Activated T-cell treated with anti-CD3 and anti-CD28 coated beads for 24 hours (primary cell): ENCODE measurements around the gene STXBP5L.
"Not testable (repeated sequence)": the region's sequence is repeated elsewhere in the genome, so short reads cannot be mapped to it uniquely, and the experiment has no call there.

Experiments
- DNase-seq: peaks from one replicate; pipeline ENCODE4 v3.0.0-alpha.2; 2020; ENCODE audit warnings: low read depth

Gene STXBP5L

GRCh38 chr3:120908030-120908794 is at the start of gene STXBP5L:
Gene STXBP5L, plus strand, starts transcription at chr3:120908205. Its CDS starts 1,374 bp downstream, at chr3:120909579.
- DNase-seq: peak; percentile 45

DNA sequence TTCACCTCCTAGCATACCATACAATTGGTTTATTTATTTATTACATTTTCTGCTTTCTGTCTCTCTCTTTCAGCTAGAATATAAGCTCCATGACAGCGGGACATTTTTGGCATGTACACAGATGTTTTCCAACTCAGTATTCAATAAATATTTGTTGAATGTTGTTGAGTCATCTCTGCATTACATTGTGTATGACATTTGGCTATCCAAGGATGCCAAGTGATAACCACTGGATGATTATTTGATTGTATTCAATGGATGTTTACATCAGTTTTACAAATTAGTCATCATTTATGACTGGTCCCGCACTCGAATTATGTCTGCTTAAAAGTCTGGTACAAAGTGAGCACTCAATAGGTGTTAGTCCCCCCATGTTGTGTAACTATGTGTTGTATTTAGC is 49.5 kb upstream of the STXBP5L start:
- DNase-seq: no peak

GRCh38 chr3:120864541-120864940 is 43.5 kb upstream of the STXBP5L start:
- no peak for DNase-seq

- no peak for DNase-seq
Observed at GRCh38 chr3:120875507-120875906, 32.5 kb upstream of the STXBP5L start.

DNA sequence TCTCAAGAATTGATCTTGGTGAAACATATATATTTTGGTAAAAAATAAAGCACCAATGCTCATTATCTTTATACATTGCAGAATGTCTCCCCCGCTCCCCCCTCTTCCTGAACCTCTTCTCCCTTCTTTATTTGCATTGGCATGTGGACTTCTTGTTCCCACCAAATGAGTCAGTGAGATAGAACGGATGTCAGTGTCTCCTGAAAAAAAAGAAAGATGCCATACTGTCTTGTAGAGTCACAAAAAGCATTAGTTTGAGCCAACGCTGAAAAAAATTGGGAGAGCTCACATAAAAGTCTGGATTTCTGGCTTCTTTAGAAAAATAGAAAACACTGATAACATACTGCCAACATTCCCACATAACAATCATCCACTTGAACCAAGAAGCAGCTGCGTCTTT is 32.0 kb upstream of the STXBP5L start:
- no peak for DNase-seq

DNA sequence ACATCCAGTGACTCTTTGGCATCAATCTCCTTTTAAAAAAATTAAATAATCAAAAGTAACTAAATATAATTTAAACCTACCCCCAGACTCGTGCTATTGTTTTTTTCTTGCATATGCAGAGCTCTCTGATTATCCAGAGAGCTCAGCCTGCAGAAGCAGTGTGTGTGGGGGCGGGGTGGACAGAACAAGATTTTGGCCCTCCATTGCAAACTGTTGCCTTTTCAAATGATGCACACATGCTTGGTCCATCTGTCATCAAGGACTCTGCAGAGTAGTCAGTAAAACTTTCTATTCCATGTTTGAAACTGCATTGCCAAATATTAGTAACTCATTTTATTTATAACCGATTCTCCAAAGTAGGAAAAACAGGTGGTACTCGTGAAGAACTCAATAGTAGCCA is 28.6 kb upstream of the STXBP5L start:
- no peak for DNase-seq

DNA sequence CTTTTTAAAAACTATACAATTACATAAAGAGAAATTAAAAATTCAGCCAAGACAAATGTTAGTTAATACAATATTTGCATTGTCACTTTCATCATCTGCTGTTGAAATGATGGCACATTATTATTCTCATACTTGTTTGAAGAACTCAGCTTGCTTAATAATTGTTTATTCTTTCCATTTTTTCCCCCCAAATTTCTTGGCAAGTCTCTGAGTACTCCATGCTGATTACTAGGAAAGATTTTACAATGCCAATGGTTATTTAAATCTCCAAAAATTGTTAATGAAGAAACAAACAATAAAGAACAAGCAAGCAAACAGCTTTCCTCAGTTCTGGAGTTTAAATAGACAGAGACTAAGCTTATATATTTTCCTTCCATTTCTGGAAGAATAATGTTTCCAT is 15.1 kb upstream of the STXBP5L start:
- no peak for DNase-seq

DNA sequence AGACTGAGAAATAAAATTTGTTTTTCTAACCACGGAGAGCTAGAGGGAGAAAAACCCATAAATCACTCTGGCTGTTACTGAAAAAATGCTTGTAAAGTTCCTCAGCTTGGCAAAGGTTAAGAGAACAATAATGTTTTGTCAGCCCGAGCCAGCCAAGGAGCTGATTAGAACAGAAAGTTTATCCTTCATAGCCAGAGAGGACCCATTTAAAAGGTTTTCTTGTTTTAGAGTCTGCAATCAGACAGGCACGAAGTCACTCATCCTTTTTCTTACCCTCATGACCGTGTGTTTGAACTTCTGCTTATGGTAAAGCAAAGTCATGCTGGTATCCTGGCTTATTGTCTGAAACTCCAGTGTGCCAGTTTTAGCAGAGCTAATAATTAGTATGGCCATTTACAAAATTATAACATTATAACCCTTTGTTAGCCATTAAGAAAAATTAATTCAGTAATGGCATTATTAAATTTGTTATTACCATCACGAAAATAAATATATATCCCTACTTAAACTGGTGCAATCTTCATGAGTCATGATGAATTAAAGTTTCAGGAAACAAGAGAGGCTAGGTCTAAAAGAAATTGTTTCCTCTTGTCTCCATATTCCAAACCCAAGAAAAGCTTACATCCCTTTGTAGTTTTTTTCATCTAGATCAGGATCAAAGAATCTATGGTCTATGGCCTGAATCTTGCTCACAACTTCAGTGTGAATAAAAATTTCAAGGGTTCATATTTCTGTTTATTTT is 13.5 kb upstream of the STXBP5L start:
- DNase-seq: no peak

DNA sequence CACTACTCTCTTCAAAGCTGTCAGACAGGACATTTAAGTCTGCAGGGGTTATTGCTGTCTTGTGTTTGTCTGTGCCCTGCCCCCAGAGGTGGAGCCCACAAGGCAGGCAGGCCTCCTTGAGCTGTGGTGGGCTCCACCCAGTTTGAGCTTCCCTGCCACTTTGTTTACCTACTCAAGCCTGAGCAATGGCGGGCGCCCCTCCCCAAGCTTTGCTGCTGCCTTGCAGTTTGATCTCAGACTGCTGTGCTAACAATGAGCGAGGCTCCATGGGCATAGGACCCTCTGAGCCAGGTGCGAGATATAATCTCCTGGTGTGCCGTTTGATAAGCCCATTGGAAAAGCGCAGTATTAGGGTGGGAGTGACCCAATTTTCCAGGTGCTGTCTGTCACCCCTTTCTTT is 6.3 kb upstream of the STXBP5L start:
- DNase-seq: not testable (repeated sequence)

DNA sequence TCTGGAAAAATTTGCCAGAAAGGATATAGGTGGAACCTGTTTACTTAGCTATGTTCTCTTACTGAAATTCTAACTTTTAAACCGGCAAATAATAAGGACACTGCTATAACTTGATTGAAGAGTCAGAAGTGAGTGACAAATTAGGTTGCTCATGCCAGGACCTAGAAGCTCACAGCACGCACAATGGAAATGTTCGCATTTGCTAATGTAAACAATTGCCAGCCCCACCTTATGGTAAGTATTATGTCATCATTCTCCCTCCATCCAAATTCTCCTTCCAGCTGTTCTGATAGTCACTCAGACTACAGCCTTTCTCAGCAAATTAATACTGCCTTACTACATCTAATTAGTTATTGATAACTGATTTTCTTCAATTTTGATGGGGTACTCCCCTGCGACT is 4.8 kb upstream of the STXBP5L start:
- DNase-seq: no peak

- DNase-seq: no peak
Observed at GRCh38 chr3:120907659-120908029, 361 bp upstream of the STXBP5L start.

DNA sequence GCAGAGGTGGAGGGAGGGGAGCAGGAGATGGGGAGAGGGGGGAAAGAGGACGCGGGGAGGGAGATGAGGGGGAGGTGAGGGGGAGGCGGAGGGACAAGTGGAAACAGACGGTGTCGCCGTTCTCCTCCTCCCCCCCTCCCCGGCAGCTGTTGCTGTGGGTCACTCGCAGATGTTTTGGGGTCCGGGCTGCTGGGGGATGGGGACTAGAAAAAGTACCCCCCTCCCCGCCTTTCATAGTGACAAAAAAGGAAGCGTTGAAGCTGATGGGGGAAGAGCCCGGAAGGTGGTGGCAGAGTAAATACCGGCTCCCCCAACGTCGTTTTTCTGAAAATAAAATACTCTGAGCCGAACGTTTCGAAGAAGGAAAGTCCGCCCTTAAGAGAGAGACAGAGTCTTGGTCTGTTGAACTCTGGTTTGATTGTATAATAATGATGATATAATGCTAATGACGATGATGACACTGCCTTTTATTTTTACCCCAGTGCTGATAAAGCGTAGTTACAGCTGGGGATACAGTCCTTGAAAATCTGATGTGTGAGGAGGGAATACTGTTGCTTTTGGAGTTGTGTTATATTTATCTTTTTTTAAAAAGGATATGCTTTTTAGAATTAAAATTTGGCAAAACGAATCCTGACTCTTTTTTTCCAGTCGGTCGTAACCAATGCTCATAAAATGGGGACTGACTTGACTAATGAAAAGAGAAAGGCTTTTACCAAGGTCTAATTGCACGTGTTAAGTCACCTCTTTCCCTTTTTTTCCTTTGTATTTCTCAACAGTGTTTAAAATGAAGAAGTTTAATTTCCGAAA is 993 bp downstream of the STXBP5L start:
- no peak for DNase-seq

DNA sequence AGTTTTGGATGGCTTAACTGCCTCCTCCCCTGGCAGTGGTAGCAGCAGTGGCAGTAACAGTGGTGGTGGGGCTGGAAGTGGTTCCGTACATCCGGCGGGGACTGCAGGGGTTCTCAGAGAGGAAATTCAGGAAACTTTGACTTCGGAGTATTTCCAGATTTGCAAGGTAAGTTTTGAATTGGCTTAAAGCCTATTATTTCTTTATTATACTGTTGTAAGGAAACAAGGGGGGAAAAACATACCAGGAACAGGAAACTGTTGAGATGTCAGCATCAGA is 1.5 kb downstream of the STXBP5L start:
- DNase-seq: no peak

DNA sequence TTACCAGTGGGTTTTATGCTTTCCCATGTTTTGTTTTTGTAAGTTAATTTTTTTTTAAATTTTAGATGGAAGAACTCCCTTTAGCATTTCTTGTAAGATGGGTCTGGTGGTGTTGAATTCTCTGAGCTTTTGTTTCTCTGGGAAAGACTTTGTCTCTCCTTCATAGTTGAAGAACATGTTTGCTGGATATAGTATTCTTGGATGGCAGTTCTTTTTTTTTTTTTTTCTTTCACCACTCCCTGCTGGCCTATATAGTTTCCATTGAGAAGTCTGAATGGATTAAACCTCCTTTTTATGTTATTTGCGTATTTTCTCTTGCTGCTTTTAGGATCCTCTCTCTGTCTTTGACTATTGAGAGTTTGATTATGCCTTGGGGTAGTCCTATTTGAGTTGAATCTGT is 18.1 kb downstream of the STXBP5L start:
- no peak for DNase-seq

GRCh38 chr3:120928991-120929390 is 21.0 kb downstream of the STXBP5L start:
- no peak for DNase-seq

GRCh38 chr3:120931593-120931992 is 23.6 kb downstream of the STXBP5L start:
- DNase-seq: no peak

GRCh38 chr3:120956143-120956542 is 48.1 kb downstream of the STXBP5L start:
- DNase-seq: no peak

- DNase-seq: no peak
Observed at GRCh38 chr3:120982608-120983320, 74.8 kb downstream of the STXBP5L start.

GRCh38 chr3:120983321-120983665 is 75.3 kb downstream of the STXBP5L start:
- no peak for DNase-seq

- no peak for DNase-seq
Observed at GRCh38 chr3:120983841-120984240, 75.8 kb downstream of the STXBP5L start.

- DNase-seq: no peak
Observed at GRCh38 chr3:120985242-120985641, 77.2 kb downstream of the STXBP5L start.

DNA sequence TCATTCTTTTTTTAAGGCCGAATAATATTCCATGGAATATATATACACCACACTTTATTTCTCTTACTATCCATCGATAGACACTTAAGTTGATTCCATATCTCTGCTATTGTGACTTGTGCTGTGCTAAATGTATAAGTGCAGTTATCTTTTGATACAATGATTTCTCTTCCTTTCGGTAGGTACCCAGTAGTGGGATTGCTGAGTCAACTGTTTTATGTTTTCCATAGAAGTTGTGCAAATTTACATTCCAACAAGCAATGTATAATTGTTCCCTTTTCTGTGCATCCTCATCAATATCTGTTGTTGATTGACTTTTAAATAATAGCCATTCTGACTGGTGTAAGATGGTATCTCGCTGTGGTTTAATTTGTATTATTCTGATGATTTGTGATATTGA is 81.0 kb downstream of the STXBP5L start:
- no peak for DNase-seq

DNA sequence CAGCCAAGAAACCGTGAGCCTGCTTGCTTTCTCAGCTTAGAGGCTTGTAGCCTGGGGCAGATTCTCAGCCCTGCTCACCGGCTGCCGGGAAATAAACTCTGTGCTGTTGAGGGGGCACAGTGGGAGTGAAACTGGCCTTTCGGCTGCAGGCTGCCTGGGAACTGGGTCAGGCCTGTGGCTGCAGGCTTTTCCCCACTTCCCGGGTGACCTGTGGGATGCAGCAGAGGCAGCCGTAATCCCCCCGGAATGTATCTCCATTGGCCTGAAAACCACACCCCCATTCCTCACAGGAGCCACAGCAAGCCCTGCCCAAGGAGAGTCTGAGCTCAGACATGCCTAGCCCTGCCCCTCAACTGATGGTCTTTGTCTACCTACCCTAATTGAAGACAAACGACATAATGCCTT is 110.9 kb downstream of the STXBP5L start:
- DNase-seq: no peak
